SK-N-SH treated with all-trans-retinoic acid at 6 μM for 48 hours (cell line): ENCODE data around the gene GREM2.

Experiments used
- CREB5 ChIP-seq: fragments of 250-450 bp; sonication (Bioruptor Pico); IDR thresholded peaks from 2 replicates; pipeline ENCODE4 v1.5.1; 2020; ENCODE audit warnings: low read depth, mild to moderate bottlenecking, moderate library complexity
- CSDC2 ChIP-seq: fragments of 250-450 bp; sonication (Bioruptor Pico); IDR thresholded peaks from 2 replicates; pipeline ENCODE4 v1.5.0; 2020; ENCODE audit warnings: mild to moderate bottlenecking, moderate library complexity
- ESRRG ChIP-seq: fragments of 250-450 bp; sonication (Bioruptor Pico); IDR thresholded peaks from 2 replicates; pipeline ENCODE4 v1.6.1; 2021; ENCODE audit warnings: mild to moderate bottlenecking
- RARB ChIP-seq: fragments of 250-450 bp; sonication (Bioruptor Pico); IDR thresholded peaks from 2 replicates; pipeline ENCODE4 v1.8.0; 2021; ENCODE audit warnings: mild to moderate bottlenecking, moderate library complexity
- ZC3H10 ChIP-seq: fragments of 250-450 bp; sonication (Bioruptor Pico); IDR thresholded peaks from 2 replicates; pipeline ENCODE4 v1.5.1; 2021; ENCODE audit warnings: mild to moderate bottlenecking, moderate library complexity
- ZNF565 ChIP-seq: fragments of 450-650 bp; formaldehyde crosslinking; conservative IDR thresholded peaks from 2 replicates; pipeline ENCODE4 v1.5.0; 2020; ENCODE audit warnings: low read depth, mild to moderate bottlenecking, moderate library complexity
- ZNF8 ChIP-seq: fragments of 450-650 bp; formaldehyde crosslinking; IDR thresholded peaks from 2 replicates; pipeline ENCODE4 v1.5.0; 2020; ENCODE audit warnings: mild to moderate bottlenecking, moderate library complexity

GRCh38 chr1:240572328-240572727, 39.6 kb downstream of the GREM2 start:
- TF ChIP-seq CSDC2 (no peak), ESRRG (CRISPR knock-in tag) (no peak), ZNF8 (CRISPR knock-in tag) (no peak), CREB5 (no peak), ZNF565 (CRISPR knock-in tag) (no peak), RARB (CRISPR knock-in tag) (no peak), ZC3H10 (CRISPR knock-in tag) (no peak)
